Skin epidermis (tissue), 12 donors: ENCODE data around the gene PGS1.
"Not testable (repeated sequence)": the region's sequence is repeated elsewhere in the genome, so short reads cannot be mapped to it uniquely, and the experiment has no call there.

Experiments
- H3K27ac ChIP-seq, 21 experiments: fragments of 200-600 bp; sonication (generic) in 11 of 21; one replicate each; pipeline ENCODE4 v1.5.0; 2020; ENCODE audit warnings: mild to moderate bottlenecking in 3 of 21, inconsistent platforms in 2 of 21, moderate library complexity in 2 of 21
- H3K4me3 ChIP-seq, 7 experiments: fragments of 200-600 bp; sonication (generic) in 2 of 7; one replicate each; pipeline ENCODE4 v1.5.0; 2020; ENCODE audit warnings: inconsistent platforms in 2 of 7, mild to moderate bottlenecking in 2 of 7, moderate library complexity in 1 of 7

The PGS1 gene, protein sequence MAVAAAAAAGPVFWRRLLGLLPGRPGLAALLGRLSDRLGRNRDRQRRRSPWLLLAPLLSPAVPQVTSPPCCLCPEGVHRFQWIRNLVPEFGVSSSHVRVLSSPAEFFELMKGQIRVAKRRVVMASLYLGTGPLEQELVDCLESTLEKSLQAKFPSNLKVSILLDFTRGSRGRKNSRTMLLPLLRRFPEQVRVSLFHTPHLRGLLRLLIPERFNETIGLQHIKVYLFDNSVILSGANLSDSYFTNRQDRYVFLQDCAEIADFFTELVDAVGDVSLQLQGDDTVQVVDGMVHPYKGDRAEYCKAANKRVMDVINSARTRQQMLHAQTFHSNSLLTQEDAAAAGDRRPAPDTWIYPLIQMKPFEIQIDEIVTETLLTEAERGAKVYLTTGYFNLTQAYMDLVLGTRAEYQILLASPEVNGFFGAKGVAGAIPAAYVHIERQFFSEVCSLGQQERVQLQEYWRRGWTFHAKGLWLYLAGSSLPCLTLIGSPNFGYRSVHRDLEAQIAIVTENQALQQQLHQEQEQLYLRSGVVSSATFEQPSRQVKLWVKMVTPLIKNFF

DNA sequence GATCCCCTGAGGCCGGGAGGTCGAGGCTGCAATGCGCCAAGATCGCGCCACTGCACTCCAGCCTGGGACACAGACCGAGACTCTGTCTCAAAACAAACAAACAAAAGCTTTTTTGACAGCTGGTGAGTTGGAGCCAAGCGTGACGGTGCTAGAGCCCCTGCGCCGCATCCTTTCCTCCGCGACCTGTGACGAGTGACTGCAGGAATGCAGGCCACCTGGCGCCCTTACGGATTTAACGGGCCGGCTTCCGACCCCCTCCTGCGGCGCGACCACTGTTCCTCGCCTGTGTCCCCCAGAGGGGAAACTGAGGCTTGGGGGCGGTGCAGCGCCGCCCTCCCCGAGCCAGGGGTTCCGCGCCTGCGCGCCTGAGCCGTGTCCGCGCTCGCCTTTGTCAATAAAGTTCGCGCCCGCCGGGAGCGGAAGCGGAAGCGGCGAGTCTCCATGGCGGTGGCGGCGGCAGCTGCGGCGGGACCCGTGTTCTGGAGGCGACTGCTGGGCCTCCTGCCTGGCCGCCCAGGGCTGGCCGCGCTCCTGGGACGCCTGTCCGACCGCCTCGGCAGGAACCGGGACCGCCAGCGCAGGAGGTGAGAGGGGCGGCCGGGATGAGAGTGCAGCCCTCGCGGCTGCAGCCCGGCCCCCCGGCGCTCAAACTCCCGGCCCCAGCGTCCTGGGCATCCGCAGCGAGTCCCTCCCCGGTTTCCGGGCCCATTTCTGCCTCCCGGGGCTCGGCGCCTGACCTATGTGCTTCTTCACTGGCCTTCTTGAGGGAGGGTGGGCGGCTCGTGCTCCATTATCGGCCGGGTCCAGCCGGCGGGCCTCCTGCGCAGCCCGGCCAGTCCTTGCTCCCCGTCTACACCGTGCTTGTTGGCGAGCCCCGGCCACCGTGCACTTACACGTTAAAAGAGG, at the start of gene PGS1:
PGS1 (plus strand) TSS at position 425 of the 906 bp plus-strand sequence; CDS start at position 442, 17 bp downstream.
- Histone ChIP-seq H3K27ac (peak within 1 kb of the TSS; percentile 83 to 97 (median 93)), H3K4me3 (peak within 1 kb of the TSS; percentile 85 to 100 (median 90))

DNA sequence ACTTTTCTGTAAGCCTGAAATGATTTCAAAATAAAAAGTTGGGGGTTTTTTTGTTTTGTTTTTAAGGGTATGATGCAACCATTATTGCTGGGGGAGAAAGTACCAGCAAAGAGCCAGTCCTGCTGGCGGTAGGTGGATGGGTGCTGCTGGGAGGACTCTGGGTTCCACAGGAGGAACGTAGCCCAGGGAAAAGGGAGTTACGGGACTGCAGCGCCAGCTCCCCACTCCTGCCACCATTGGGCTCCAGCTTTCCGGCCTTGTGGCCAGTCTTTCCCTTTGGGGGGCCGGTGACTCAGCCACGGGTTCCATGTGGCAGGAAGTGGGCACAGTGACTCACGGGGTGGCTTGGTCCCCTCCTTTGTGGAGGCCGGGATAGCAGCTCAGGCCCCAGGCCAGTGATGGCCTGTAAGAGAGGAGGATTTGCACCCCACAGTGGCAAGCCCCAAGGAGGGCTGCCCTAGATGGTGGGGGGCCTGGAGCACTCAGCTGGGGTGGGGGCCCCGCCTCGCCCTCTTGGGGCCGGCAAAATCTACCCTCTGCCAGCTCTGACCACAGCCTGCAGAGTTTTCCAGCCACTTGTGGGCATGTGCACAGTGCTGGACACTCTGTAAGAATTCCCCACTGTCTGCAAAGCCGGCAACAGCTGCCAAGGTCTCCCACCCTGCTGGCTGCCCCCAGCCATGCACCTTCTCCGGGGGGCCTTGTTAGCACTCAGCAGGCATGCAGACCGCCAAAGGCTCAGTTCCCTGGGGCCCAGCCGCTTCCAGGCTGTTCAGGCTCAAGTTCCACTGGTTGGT, 49.0 kb upstream of the PGS1 start:
- Histone ChIP-seq H3K27ac (peak overlapping the region in 20 of 21 experiments; percentile 19 to 77 (median 66)), H3K4me3 (no peak overlapping the region)

DNA sequence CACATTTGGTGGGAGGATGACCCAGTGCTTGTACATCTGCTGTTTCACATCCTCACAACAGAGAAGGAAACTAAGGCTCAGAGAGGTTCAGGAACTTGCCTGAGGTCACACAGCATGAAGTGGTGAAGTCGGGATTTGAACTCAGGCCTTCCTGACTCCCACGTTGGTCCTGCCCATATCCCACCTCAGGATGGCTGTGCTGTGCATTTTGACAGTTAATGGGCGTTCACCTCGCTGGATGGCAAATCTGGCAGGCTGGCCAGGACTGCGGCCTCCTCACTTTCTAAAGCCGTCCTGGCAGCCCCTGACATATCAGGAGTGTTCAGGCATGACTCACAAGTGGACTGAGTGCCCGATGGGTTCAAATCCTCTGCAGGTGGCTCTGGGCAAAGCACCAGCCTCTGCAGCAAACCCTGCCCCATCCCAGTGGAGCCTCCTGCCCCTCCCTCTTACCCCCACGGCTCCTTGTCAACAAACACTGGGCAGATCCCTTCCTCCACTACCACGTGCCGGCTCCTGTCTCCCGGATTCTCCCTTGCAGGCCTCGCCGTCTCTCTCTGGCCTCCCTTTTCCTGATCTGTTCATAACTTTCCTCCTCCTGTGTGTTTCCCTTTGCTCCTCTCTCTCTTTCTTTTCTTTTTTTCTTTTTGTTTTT, 47.8 kb upstream of the PGS1 start:
- Histone ChIP-seq H3K27ac (peak overlapping the region in 1 of 21 experiments; percentile 34), H3K4me3 (no peak overlapping the region)

DNA sequence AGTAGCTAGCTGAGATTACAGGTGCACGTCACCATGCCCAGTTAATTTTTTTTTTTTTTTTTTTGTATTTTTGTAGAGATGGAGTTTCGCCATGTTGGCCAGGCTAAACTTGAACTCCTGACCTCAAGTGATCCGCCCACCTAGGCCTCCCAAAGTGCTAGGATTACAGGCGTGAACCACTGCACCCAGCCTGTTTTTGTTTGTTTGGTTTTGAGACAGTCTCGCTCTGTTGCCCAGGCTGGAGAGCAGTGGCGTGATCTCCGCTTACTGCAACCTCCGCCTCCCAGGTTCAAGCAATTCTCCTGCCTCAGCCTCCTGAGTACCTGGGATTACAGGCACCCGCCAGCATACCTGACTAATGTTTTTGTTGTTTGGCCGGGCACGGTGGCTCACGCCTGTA, 47.1 kb upstream of the PGS1 start:
- H3K4me3 ChIP-seq, H3K27ac ChIP-seq: not testable (repeated sequence)

DNA sequence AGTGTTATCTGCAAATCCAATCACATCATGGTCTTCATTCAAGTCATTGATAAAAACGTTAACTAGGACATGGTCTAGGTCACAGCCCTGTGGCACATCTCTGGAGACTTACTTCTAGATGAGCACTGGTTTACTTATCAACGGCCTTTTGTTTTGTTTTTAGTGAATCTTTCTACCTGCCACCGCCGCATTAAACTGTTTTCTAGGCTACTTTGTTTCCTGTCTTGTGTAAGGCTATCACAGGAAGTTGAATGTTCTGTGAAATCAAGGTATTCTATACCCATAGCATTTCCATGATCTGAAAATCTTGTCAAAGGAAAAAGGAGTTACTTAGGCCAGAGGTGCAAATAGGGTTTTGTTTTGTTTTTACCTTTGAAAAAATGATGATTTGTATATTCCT, 45.5 kb upstream of the PGS1 start:
- peak overlapping the region in 2 of 21 experiments; percentile 19 to 34 for H3K27ac ChIP-seq
- H3K4me3 ChIP-seq, result no peak overlapping the region

DNA sequence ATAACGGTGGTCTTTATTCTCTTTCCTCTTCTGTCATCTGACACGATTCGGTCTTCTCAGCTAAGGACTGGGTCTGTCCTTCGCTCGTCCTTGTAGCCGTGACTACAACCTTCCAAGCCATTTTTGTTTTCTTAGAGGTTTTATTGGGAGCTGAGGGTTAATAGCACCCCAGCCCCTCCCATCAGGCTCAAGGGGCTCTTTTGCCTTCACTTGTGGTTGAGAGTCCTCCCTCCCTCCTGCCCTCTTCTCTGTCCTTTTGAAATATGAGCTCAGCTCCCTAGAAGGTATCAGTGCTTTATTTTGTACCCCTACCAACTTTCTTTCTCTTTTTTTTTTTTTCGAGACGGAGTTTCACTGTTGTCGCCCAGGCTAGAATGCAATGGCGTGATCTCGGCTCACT, 43.2 kb upstream of the PGS1 start:
- peak overlapping the region in 2 of 21 experiments; percentile 24 to 31 for H3K27ac ChIP-seq
- H3K4me3 ChIP-seq, result no peak overlapping the region

DNA sequence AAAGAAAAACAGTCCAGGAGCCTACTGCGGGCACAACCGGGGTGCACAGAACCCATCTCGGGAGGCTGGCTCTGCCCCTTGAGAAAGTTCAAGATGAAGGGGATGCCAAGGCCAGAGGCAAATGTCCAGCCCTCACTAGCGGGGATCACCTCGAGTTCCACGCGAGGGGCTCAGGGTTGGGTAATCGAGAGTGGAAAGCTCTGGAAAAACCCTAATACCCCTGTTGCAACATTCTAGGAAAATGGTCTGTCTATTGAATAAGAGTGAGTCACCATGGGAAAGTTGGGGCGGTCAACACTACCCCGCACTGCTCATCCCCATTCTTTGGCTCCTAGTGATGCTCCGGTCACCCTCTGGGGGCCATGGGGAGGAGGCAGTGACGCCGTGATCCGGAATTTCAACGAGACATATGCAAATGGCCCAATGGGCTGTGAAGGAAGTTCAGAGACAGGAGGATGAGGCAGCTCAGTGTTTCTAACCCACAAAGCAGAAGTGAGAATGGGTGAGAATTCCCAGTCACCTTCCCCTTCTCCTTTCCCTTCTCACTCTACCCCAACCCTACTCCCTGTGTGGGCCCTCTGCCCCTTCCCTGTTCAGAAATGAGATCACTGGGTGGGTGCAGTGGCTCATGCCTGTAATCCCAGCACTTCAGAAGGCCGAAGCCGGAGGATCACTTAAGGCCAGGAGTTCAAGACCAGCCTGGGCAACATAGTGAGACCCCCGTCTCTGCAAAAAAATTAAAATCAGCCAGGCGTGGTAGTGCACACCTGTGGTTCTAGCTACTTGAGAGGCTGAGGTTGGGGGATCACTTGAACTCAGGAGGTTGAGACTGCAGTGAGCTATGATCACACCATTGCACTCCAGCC, 41.0 kb upstream of the PGS1 start:
- Histone ChIP-seq H3K27ac (peak overlapping the region in 18 of 21 experiments; percentile 5 to 97 (median 52)), H3K4me3 (no peak overlapping the region)

DNA sequence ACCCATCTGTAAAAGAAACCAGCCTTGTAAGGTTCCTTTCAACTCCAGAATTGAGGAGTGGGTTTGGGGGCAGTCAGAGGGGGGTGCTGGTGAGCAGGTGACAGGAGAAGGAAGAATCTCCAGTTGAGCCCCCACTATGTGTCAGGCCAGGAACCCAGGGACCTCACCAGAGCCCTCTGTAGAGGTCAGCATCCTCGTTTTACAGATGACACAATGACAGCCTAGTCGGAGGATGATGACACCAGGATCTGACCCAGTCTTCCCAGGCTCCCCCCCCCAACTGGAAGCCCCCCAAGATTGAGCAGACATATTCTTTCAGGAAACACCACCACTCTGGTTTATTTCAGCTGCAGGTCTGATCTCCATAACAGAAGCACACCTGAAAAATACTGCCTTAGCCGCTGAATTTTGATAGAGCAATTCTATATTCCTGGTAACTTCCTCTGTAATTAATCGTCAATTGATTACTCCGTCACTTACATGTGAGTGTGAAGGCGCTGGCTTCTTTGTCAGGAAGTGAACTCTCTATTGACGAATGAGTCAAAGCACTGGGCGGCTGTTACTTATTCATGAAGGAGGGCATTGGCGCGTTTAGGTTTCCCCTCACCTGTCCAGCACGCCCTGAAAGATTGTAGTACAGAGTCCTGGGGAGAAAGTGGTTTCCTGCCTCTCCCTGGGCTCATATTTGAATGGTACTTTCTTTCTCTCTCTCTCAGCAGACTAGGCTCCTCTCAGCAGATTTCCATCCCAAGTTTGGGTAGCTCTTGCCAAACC, 39.8 kb upstream of the PGS1 start:
- no peak overlapping the region for H3K4me3 ChIP-seq
- peak overlapping the region in 14 of 21 experiments; percentile 11 to 97 (median 60) for H3K27ac ChIP-seq

DNA sequence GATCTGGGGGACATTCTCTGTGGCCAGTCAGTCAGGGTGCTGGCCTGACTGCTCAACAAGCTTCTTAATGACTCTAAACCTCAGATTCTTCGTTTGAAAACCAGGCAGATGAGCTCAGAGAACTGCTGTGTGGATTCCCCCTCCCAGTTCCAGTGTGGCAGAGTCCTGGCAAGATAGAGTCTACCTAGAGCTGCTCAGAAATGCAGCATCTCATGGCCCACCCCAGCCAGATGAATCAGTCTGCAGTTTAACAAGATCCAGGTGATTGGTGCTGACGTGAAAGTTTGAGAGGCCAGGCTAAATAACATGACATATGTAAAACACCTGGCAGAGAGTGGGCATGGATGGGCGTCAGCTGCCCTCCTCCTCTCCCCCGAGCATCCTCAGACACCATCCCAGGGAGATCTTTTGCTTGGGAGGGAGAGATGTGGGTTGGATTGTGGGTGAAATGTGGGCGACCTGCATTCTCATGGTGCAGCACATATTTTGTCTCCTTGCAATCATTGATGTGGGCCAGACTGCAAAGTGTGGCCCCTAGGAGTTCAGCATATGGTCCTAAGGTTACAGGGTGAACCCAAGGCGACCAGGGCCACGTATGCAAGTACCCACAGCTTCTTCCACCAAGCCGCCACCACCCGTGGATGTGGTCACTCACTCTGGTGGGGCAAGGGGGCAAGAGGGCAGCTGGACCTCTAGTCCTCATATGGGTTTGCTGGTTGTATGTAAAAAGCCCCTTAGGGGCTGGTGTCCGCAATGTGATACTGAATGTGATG, 38.1 kb upstream of the PGS1 start:
- H3K27ac ChIP-seq, result peak overlapping the region in 12 of 21 experiments; percentile 31 to 98 (median 92)
- no peak overlapping the region for H3K4me3 ChIP-seq

DNA sequence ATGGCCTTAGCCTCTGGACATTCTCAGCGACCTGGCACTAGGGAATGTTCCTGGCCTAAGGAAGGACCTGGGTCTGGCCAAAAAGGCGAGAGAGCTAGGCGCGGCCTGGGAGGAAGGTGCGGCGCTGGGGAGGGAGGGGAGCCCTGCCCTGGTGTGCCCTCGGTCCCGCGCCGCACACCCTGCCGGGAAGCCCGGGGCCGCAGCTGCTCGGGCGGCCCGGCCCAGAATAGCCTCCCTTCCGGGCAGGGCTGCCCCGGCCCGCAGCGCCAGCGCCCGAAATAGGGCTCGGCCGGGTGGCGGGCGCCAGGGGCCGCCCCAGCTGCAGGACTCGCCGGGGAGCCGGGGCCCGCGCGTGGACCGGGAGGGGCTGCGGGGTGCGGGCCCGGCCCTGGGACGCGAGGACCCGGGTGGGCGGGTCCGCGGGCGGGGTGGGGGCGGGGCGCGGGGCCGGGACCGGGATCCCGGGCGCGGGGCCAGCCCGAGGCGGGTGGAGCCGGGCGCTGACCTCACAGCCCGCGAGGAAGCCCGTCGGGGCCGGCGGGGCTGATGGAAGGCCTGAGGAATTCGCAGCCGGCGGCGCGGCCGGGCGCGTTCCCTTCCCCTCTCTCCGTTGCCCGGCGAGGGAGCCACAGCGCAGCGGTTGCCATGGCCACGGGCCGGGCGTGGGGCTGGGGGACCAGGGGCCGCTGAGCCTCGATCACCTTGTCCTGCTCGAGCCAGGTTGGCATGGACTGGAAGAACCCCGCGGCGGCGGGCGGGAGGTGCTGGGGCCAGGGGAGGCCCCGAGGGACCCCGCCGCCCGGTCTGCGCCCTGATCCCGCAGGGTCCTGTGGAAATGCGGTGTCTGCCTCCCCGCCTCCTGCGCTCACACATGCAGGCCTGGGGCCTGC, 36.6 kb upstream of the PGS1 start:
- Histone ChIP-seq H3K27ac (peak overlapping the region; percentile 80 to 98 (median 91)), H3K4me3 (peak overlapping the region; percentile 18 to 42 (median 22))

DNA sequence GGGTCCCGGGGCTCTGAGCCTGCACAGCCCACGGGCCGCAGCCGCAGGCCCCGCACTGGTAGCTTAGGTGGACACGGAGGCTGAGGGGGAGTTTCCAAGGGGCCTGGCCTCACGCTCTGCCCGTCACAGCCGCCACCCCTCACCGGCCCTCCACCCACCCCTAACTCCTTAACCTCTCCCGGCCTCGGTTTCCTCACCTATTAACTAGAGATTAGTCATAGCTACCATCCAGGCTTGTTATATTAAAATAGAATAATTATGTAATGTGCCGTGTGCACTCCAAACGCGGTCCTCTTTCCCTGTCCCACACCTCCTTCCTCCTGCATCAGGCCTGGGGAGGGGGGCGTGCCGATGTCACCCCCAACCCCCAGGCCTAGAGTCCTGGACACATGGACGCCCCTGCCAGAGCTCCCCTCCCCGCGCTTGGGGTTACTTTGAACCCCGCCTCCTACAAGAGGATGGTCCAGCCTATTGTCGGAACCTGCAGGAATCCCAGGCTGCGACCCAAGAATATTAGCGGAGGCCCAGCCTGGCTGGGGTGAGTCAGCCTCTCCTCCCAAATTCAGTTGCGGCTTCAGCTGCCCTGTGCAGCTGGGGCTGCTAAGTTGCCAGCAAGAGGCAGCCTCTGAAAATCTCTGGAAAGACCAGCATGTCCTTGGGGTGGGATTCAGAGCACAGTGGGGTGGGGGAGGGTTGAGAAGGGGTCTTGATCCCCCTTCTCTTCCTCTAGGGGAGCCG, 35.8 kb upstream of the PGS1 start:
- Histone ChIP-seq H3K27ac (peak overlapping the region; percentile 80 to 98 (median 90)), H3K4me3 (peak overlapping the region; percentile 18 to 42 (median 22))

DNA sequence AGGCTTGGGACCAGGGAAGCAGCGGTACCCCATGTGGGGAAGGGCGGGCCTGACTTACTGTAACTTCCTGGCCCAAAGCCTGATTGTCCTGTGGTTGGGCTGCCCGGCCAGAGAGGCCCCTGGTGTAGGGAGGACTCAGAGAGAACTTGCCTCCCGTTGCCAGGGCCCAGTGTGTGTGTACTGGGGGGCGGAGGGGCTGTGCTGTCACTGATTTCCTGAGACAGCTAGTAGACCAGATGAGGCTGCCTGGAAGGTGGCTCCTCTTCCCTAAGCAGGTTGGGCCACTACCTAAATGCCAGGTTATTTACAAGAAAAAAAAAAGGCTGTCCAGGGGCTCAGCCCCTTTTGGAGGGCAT, 35.3 kb upstream of the PGS1 start:
- H3K4me3 ChIP-seq, result no peak overlapping the region
- peak overlapping the region in 20 of 21 experiments; percentile 80 to 98 (median 91) for H3K27ac ChIP-seq

DNA sequence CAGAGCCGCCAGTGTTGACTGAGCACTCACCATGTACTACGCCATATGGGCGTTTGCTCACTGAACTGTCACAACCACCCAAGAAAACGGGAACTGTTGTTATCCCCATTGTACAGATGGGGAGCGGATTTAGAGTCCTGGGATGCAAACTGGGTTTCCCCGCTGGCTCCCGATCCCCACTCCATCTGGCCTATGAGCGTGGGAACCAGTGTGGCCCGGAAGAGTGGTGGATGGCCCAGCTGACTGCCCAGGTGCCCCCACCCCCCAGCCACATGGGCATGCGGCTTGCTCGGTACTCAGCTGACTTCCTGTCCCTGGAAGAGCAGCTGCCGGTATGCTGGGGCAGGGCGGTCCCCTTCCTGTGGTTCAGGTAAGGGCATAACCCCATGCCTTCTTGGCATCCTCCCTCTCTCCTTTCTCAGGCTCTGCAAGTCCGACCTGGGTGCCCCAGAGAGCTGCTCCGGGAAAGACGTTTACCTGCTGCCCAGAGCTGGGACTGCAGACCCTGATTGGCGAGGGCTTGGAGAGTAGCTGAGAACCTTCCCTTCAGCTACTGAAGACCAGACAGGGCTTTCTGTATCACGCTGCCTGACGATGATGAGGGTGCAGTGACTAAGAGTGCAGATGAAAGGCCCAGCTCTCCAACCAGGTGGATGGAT, 34.8 kb upstream of the PGS1 start:
- peak overlapping the region in 20 of 21 experiments; percentile 80 to 98 (median 91) for H3K27ac ChIP-seq
- no peak overlapping the region for H3K4me3 ChIP-seq

DNA sequence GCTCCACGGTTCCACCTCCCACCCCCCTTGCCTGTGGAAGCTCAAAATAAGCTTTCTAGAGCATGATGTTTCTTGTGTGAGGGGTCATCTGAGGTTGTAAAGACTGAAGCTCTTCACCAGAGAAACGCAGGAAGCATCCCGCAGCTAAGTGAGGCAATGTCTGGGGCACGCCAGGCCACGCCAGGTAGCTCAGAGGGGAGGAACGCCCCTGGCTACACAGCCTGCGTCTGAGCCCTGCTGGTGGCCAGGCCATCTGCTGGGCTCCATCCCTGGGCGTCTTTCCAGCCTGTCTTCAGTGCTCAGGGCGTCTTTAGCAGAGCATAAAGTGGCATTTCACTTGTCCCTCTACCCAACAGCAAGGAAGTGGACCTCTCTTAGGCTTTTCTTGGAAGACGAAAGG, 33.8 kb upstream of the PGS1 start:
- H3K27ac ChIP-seq, result peak overlapping the region in 8 of 21 experiments; percentile 1 to 98 (median 48)
- H3K4me3 ChIP-seq, result no peak overlapping the region
